ENCODE measurements around the gene CLCNKA.
"Not testable (repeated sequence)": the region's sequence is repeated elsewhere in the genome, so short reads cannot be mapped to it uniquely, and the experiment has no call there.

CLCNKA gene
- 0 reads per million in 2 experiments for total RNA-seq

DNA sequence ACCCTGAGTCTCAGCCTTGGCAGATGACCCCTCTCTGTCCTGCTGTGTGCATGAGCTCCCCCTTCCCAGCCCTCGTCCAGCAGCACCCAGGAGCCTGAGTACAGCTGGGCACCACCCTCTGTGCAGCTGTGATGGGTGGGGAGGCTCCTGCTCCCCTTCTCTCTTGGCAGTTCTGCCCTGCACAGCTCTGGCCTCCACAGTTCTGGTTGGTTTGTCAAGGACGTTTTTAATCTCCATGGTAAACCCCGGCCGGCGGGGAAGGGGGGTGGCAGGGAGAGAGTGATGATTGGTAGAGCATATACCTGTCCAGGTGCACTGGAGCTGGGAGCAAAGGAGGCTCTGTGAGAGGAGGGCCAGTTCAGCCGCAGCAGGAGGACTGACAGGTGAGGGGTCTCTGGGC lies at the start of gene CLCNKA:
Gene CLCNKA (plus strand): TSS at position 356 of the 400 bp plus-strand sequence. CDS start 584 bp downstream, outside the sequence.
- no peak for DNase-seq (ENCODE audit: low read depth)

GRCh38 chr1:15972409-15972808 lies 49.4 kb upstream of the CLCNKA start:
- no peak for DNase-seq (ENCODE audit: low read depth)

GRCh38 chr1:15973772-15974171 lies 48.1 kb upstream of the CLCNKA start:
- no peak for DNase-seq (ENCODE audit: low read depth)

GRCh38 chr1:15974855-15975254 lies 47.0 kb upstream of the CLCNKA start:
- no peak for DNase-seq (ENCODE audit: low read depth)

GRCh38 chr1:15975358-15975804 lies 46.5 kb upstream of the CLCNKA start:
- peak; percentile 45 for DNase-seq (ENCODE audit: low read depth)

- DNase-seq (ENCODE audit: low read depth), result peak; percentile 92
These were observed 45.8 kb upstream of the CLCNKA start, which contains the start of gene ZBTB17 for GRCh38 chr1:15975805-15976680. Gene ZBTB17 (minus strand): TSS chr1:15976101. CDS start chr1:15948495, 27,606 bp downstream.

DNA sequence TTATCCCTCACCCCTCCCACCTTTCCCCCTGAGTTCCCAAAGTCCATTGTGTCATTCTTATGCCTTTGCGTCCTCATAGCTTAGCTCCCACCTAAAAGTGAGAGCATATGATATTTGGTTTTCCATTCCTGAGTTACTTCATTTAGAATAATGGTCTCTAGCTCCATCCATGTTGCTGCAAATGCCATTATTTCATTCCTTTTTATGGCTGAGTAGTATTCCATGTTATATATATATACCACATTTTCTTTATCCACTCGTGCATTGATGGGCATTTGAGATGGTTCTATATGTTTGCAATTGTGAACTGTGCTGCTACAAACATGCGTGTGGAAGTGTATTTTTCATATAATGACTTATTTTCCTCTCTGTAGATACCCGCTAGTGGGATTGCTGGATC lies 43.9 kb upstream of the CLCNKA start:
- DNase-seq (ENCODE audit: low read depth), result not testable (repeated sequence)

DNA sequence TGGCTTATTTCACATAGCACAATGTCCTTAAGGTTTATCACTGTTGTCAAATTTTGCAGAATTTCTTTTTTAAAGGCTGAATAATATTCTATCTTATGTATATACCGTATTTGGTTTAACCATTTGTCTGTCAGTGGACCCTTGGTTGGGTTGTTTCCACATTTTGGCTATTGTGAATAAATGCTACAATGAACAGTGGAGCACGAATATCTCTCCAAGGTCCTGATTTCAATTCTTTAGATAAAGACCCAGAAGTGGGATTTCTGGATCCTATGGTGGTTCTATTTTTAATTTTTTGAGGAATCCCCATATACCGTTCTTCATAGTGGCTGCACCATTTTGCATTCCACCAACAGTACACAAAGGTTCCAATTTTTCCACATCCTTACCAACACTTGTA lies 40.2 kb upstream of the CLCNKA start:
- DNase-seq (ENCODE audit: low read depth), result no peak

DNA sequence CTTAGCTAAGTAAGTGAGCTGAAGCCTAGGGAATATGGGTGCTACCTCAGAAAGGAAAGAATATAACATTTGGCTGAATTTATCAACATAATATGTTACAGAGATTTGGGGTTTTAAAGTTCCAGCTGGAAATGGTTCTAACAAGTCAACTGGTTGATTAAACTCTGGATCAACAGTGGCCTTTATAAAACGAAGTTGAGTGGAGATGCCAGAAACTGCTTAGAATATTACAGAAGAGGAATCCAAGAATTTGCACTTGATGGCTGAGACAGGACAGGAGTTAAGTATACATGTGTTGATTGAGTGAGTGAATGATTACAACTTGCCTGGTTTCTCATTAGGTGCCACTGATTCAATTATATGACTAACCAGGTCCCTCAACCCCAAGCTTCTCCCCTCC lies 38.6 kb upstream of the CLCNKA start:
- no peak for DNase-seq (ENCODE audit: low read depth)

GRCh38 chr1:15985611-15986297 lies 36.1 kb upstream of the CLCNKA start:
- no peak for DNase-seq (ENCODE audit: low read depth)

DNA sequence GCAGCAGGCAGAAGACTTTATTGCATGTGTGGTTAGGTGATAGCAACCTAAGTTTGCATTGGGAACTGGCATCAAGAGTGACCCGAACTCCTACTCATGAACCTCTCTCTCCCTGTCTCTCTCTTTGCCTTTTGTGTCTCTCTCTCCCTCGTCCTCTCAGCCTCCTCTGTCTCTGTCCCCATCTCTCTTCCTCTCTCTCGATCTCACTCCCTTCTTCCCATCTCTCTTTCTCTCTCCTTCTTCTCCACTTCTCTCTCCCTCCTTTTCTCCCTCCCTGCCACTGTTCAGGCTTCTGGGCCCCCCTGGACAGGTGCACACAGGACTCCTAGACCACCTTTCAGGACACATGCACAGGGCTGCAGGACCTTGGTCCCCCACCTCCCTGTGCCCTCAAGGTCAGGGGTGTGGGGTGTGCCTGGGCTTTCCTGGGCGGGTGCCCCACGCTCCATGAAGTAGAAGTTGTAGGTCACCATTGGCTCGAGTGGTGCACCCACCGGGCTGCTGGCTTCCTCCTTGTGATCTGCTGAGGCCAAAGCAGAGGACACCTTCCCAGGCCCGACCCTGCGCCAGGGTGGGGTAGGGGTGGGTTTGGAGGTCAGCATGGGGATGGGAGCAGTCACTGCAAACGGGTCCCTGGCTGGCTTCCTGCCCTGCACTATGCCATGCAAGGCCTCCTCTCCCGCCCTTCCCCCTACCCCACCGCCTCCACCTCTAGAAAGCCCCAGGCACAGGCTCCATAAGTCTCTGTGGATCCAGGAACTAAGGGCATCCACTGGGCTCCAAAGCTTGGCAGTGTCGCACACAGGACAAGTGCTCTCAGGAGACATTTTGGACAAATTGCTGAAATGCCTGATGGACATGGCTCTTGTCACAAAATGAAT lies 32.7 kb upstream of the CLCNKA start:
- no peak for DNase-seq (ENCODE audit: low read depth)

DNA sequence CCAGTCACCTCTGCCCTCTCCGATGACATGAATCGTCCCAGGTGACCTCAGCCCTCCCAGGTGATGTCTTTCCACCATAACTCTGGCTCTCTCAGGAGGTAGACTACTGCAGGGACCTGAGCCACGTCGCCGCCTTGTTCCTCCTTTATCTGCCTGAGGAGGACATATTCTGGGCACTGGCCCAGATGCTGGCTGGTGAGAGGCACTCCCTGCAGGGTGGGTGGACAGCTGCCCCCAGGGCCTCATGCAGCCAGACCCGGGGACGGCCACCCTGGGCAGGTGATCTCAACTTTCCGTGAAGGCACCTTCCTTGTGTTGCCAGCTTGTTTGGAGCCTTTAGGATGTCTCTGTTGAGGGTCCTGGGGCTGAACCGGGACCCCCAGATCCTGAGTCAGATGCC lies 32.1 kb upstream of the CLCNKA start:
- no peak for DNase-seq (ENCODE audit: low read depth)

- no peak for DNase-seq (ENCODE audit: low read depth)
These were observed 30.2 kb upstream of the CLCNKA start for GRCh38 chr1:15991427-15992186.

DNA sequence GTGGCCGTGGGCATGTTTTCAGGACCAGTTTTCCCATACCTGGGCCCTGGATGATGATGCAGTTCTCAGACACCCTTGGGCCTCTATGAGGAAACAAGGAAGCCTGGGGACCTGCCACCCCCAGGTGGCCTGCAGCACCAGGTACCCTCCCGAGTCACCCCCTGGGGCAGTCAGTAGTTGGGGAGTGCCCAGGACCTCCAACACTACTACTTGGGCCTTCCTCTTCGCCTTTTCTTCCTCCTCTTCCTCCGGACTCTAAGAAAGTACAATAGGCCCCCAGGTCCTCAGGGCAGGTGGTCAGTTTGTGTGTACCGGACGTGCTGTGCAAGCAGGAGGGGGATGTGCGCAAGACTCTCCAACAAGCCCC lies 29.7 kb upstream of the CLCNKA start:
- no peak for DNase-seq (ENCODE audit: low read depth)

DNA sequence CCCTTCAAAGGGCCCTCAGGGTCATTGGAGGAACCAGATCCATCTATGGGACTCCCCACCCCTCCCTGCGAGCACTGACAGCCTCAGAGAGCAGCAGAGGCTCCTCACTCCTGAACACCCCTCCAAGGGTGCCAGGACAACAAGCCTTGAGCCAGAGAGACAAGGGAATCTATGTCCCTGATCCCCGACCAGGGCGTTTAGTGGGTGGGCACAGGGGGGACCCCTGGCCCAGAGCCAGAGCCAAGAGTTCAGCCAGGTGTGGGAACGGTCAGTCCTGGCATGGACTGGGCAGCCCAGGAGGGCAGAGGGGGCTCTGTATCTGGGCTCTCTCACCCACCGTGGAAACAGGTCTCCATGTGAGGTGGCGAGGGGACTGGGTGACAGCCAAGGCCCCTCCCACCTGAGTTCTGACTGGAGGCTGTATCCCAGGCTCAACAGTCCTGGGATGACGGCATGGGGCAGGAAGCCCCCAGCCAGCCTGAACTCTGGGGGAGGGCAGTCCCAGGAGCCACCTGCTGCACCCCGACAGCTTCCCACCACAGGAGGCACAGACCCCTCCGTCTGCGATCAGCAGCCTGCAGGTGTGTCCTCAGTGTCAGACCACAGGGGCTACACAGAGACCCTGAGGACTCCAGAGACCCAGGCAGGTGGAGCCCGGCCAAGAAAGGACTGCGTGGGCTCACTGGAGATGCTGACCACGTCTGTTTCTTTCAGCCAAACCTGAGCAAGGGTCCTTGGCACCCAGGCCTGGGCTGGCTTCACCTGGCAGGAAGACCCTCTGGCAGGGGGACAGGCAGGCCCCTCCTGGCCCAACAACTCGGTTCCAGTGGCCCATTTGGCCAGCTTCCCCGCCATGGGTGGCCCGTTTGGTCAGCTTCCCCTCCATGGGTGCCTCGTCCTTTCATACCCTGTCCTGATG lies 29.0 kb upstream of the CLCNKA start:
- no peak for DNase-seq (ENCODE audit: low read depth)

DNA sequence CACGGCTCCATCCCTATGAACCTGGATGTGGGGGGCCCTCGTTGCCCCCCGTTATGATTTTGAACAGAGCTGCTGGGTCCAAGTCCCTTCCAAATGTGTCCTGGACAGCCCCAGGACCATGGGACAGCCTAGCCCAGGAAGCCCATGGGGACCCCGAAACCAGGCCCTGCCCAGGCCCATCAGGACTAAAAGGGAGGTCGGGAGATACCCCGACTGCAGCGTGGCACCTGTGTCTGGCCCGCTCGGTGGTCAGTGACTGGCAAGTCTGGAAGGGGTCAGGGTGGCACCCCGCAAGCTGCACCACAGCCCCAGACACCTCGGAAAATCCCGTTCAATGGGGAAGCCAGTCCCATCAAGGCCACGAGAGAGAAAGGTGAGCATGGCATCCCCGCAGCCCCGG lies 28.2 kb upstream of the CLCNKA start:
- DNase-seq (ENCODE audit: low read depth), result no peak

GRCh38 chr1:15994081-15994480 lies 27.8 kb upstream of the CLCNKA start:
- DNase-seq (ENCODE audit: low read depth), result no peak

DNA sequence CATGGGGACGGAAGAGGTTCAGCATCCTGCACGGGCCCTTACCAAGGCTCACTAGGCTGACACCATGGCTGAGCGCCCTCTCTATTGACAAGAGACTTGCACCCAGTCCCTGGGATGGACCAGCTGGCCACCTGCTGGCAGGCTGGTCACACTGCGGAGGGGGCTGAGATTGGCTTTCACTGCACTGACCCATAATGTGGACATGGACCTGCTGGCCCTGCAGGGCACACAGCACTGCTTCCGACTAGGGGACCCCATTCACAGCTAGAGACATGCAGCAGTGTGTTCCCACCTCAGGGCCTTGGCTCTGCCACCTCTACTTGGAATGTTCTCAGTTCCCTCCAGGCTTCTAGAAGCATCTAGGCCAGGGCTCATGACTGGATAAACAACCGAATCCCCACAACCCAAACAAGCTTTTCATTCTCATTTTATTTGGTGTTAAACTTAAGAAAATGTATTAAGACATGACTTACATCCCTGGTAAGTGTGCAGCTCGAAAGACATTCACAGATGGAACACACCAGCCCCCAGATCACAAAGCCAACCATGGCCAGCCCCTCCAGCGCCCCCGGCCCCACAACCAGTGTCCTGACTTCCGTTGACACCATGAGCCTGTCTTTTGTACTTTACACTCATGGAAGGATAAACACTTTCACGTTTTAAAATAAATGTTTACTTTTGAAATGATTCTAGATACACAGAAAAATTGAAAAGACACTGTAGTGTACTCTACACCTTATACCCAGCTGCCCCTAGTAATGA lies 27.1 kb upstream of the CLCNKA start:
- DNase-seq (ENCODE audit: low read depth), result no peak

DNA sequence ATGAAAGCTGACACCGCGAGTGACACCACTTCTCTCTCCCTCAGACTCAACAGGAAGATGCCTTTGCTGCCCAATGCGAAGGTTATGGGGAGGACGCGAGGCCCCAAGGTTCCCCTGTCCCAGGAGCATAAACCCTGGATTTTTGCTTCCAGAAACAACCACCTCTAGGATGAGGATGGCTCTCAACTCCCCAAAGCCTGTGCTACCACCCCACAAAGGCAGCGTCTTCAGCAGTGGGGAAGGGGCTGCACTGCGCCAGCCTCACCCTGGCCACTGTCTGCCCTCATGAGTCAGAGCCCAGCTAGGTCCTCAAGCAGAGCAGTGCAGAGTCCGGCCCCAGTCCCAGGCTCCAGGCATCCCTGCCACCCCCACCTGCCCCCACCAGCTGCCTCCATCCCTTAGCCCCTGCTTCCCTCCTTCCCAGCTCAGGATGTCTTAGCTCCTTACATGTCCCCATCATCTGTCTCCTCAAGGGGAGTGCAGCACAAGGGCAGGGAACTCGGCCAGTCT lies 24.7 kb upstream of the CLCNKA start:
- no peak for DNase-seq (ENCODE audit: low read depth)

Measured in T follicular helper cell (primary cell).